ENCODE data around the gene SYCE3. TPM values are rescaled to one million over a fixed set of nuclear protein-coding genes. Genes with fewer than 3 reads are reported as not detected.

The SYCE3 gene
- total and polyA plus RNA-seq, 2 donors (not counting 3 experiments of a cell fraction or from before 2014, with no cell fraction given), result not detected

DNA sequence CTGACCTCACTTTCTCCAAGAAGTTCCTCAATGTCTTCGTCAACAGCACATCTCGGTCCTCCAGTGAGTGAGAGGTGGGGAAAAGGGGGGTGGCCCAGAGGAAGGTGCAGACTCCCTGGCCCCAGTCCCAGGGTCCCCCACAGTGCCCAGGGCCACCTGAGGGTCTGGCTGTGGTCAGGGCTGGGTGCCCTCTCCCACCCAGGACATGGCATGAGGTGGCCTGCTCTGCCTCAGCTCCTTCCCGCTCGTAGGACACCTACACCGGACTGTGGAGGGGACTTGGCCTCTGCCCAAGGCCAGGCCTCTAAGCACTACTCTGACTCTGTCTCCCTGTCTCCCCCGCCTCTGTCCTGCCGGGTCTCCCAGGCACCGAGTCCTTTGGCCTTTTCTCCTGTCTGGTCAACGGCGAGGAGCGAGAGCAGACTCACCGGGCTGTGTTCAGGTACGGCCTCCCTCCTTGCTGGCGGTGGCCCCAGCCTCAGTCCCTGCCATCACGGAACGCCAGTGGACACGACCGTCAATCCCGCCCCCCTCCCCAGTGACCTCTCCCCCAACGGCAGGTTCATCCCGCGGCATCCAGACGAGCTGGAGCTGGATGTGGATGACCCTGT lies 42.4 kb upstream of the SYCE3 start:
- Histone ChIP-seq H3K9me1 (replicated peaks; ENCODE audit: control insufficient read depth, extremely low read depth, insufficient read depth, low read length) (no peaks in the 10 kb centered on the region), H3K4me3 (replicated peaks in 1 of 3; ENCODE audit: insufficient read depth in 1 of 3, low read depth in 1 of 3, low read length in 3 of 3) (no peak overlapping the region), H3K79me2 (ENCODE audit: control insufficient read depth, insufficient read depth, low read length) (no peaks in the 10 kb centered on the region), H4K20me1 (replicated peaks; ENCODE audit: control insufficient read depth, extremely low read depth, insufficient read depth, low read length) (no peaks in the 10 kb centered on the region), H3K9me3 (replicated peaks; ENCODE audit: control insufficient read depth, insufficient read depth, low read length) (no peaks in the 10 kb centered on the region), H3K9ac (replicated peaks; ENCODE audit: extremely low read depth, insufficient read depth, low read length) (no peak overlapping the region), H3K27ac (ENCODE audit: insufficient read depth, low read depth, low read length) (no peak overlapping the region), H3K36me3 (ENCODE audit: control insufficient read depth in 2 of 2, extremely low read depth in 1 of 2, insufficient read depth in 2 of 2, low read length in 2 of 2) (no peaks in the 10 kb centered on the region), H3K4me2 (ENCODE audit: insufficient read depth, low read length) (no peak overlapping the region), H3K27me3 (ENCODE audit: control insufficient read depth in 2 of 2, insufficient read depth in 2 of 2, low read length in 2 of 2) (peaks cover 31 to 34% of the 10 kb centered on the region in 2 experiments), H3K4me1 (ENCODE audit: control insufficient read depth, extremely low read depth, insufficient read depth, low read length) (no peaks in the 10 kb centered on the region), H2AFZ (ENCODE audit: low read depth, low read length) (no peak overlapping the region)
- no peak for DNase-seq (ENCODE audit: low read depth, low spot score)
- BruUV-seq (replicated peaks), result no TSS peak
- intact Hi-C loops (cut with micrococcal nuclease), result no loop called here
- ChIA-PET POLR2A (no interaction called here), CTCF (no interaction called here)
- FAIRE-seq, result no peak
- TF ChIP-seq POLR2AphosphoS5 (IDR thresholded peaks at IDR 0.05; ENCODE audit: insufficient read depth, low read depth, low read length), result no peak
- no peak for TF ChIP-seq POLR2A (IDR thresholded peaks at IDR 0.05; ENCODE audit: low read depth, low read length)
- TF ChIP-seq JUN (IDR thresholded peaks at IDR 0.05; ENCODE audit: borderline replicate concordance, insufficient read depth, insufficient read length, low read depth), result no peak
- no peak for TF ChIP-seq EZH2 (IDR thresholded peaks at IDR 0.05; ENCODE audit: borderline replicate concordance, low read depth, low read length, severe bottlenecking)
- TF ChIP-seq, protein P1, sequence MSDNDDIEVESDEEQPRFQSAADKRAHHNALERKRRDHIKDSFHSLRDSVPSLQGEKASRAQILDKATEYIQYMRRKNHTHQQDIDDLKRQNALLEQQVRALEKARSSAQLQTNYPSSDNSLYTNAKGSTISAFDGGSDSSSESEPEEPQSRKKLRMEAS (IDR thresholded peaks at IDR 0.05; ENCODE audit: insufficient read depth, insufficient read length), result no peak
- TF ChIP-seq GATA2 (IDR thresholded peaks at IDR 0.05; ENCODE audit: insufficient read depth, insufficient read length, low read depth, low read length), result no peak
- TF ChIP-seq, protein P2, sequence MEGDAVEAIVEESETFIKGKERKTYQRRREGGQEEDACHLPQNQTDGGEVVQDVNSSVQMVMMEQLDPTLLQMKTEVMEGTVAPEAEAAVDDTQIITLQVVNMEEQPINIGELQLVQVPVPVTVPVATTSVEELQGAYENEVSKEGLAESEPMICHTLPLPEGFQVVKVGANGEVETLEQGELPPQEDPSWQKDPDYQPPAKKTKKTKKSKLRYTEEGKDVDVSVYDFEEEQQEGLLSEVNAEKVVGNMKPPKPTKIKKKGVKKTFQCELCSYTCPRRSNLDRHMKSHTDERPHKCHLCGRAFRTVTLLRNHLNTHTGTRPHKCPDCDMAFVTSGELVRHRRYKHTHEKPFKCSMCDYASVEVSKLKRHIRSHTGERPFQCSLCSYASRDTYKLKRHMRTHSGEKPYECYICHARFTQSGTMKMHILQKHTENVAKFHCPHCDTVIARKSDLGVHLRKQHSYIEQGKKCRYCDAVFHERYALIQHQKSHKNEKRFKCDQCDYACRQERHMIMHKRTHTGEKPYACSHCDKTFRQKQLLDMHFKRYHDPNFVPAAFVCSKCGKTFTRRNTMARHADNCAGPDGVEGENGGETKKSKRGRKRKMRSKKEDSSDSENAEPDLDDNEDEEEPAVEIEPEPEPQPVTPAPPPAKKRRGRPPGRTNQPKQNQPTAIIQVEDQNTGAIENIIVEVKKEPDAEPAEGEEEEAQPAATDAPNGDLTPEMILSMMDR (IDR thresholded peaks at IDR 0.05; ENCODE audit: extremely low read depth in 1 of 2, insufficient read depth in 1 of 2, low read depth in 1 of 2, low read length in 2 of 2), result no peak
- TF ChIP-seq FOS (IDR thresholded peaks at IDR 0.05; ENCODE audit: borderline replicate concordance, insufficient read depth, low read length), result no peak
- no peak for TF ChIP-seq MYC (IDR thresholded peaks at IDR 0.05; ENCODE audit: low read depth, low read length)
- dilution Hi-C loops (cut with MboI; ENCODE audit: extremely low pct_ligation_motif_present, low sequenced_read_pairs), result no loop called here
